KMS-11 (cell line): ENCODE data around the gene ST8SIA2.

Experiments
- H2AFZ ChIP-seq: fragments of 200-600 bp; sonication (generic); 2 replicates; pipeline ENCODE4 v1.6.1; 2016; ENCODE audit warnings: antibody characterized with exemption, mixed run types, low read depth
- H3K27ac ChIP-seq: fragments of 200-600 bp; sonication (generic); 2 replicates; pipeline ENCODE4 v1.6.1; 2016; ENCODE audit warnings: mild to moderate bottlenecking, mixed run types
- H3K27me3 ChIP-seq: fragments of 200-600 bp; sonication (generic); 2 replicates; pipeline ENCODE4 v1.6.1; 2017; ENCODE audit warnings: mild to moderate bottlenecking, low read depth, mixed run types, moderate library complexity; ENCODE audit not compliant: insufficient read depth
- H3K36me3 ChIP-seq: fragments of 200-600 bp; sonication (generic); 2 replicates; pipeline ENCODE4 v1.6.1; 2017; ENCODE audit warnings: mild to moderate bottlenecking, mixed run types; ENCODE audit not compliant: insufficient read depth
- H3K4me1 ChIP-seq: fragments of 200-600 bp; sonication (generic); 2 replicates; pipeline ENCODE4 v1.6.1; 2016; ENCODE audit warnings: mild to moderate bottlenecking, low read depth, mixed run types; ENCODE audit not compliant: poor library complexity, severe bottlenecking
- H3K4me2 ChIP-seq: fragments of 200-600 bp; sonication (generic); 2 replicates; pipeline ENCODE4 v1.7.0; 2016; ENCODE audit warnings: mild to moderate bottlenecking, mixed run types
- H3K4me3 ChIP-seq: fragments of 200-600 bp; sonication (generic); IDR thresholded peaks from 2 replicates; pipeline ENCODE4 v1.6.1; 2017; ENCODE audit warnings: low read depth, low read length, mixed read lengths; ENCODE audit not compliant: insufficient read depth
- H3K79me2 ChIP-seq: fragments of 200-600 bp; sonication (generic); 2 replicates; pipeline ENCODE4 v1.6.1; 2016; ENCODE audit warnings: low read depth, mixed run types; ENCODE audit not compliant: insufficient read depth
- H3K9ac ChIP-seq: fragments of 200-600 bp; sonication (generic); 2 replicates; pipeline ENCODE4 v1.6.1; 2016; ENCODE audit warnings: mild to moderate bottlenecking, mixed run types
- H4K20me1 ChIP-seq: fragments of 200-600 bp; sonication (generic); 2 replicates; pipeline ENCODE4 v1.6.1; 2016; ENCODE audit warnings: mild to moderate bottlenecking, mixed run types; ENCODE audit not compliant: insufficient read depth
- TF ChIP-seq, protein P1 (sequence below): fragments of 200-600 bp; sonication (generic); conservative IDR thresholded peaks from 2 replicates; pipeline ENCODE4 v1.6.1; 2017; ENCODE audit warnings: low read depth, mild to moderate bottlenecking, antibody characterized with exemption, low read length, moderate library complexity, mixed read lengths

ST8SIA2 gene

DNA sequence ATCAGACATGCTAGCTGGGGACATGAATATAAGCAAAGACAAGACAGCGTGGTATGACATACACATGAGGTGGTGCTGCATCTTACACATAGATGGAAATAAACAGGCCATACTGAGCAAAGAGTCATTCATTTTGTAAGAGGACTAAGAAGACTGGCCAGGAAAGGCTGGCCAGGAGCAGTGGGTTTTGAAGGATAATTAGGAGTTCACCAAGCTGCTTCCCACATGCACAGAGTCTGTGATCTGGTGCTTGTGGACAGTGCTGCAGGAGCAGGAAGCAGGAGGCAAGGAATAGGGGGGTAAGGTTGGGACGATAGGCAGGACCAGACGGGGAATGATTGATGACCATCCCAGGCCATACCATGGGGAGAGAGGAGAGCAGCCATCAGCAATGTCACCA, 41.5 kb downstream of the ST8SIA2 start:
- no peak overlapping the region for H3K27ac ChIP-seq
- H3K36me3 ChIP-seq, result no peaks in the 10 kb centered on the region; the same call in 1 of the 2 replicates
- no peak overlapping the region for H3K9ac ChIP-seq
- H4K20me1 ChIP-seq, result no peaks in the 10 kb centered on the region
- H3K79me2 ChIP-seq, result no peaks in the 10 kb centered on the region
- no peak overlapping the region for H3K4me2 ChIP-seq
- H2AFZ ChIP-seq, result no peak overlapping the region
- no peaks in the 10 kb centered on the region for H3K27me3 ChIP-seq
- no peak overlapping the region for H3K4me3 ChIP-seq
- no peaks in the 10 kb centered on the region for H3K4me1 ChIP-seq
- TF ChIP-seq, protein P1, sequence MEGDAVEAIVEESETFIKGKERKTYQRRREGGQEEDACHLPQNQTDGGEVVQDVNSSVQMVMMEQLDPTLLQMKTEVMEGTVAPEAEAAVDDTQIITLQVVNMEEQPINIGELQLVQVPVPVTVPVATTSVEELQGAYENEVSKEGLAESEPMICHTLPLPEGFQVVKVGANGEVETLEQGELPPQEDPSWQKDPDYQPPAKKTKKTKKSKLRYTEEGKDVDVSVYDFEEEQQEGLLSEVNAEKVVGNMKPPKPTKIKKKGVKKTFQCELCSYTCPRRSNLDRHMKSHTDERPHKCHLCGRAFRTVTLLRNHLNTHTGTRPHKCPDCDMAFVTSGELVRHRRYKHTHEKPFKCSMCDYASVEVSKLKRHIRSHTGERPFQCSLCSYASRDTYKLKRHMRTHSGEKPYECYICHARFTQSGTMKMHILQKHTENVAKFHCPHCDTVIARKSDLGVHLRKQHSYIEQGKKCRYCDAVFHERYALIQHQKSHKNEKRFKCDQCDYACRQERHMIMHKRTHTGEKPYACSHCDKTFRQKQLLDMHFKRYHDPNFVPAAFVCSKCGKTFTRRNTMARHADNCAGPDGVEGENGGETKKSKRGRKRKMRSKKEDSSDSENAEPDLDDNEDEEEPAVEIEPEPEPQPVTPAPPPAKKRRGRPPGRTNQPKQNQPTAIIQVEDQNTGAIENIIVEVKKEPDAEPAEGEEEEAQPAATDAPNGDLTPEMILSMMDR, result no peak

DNA sequence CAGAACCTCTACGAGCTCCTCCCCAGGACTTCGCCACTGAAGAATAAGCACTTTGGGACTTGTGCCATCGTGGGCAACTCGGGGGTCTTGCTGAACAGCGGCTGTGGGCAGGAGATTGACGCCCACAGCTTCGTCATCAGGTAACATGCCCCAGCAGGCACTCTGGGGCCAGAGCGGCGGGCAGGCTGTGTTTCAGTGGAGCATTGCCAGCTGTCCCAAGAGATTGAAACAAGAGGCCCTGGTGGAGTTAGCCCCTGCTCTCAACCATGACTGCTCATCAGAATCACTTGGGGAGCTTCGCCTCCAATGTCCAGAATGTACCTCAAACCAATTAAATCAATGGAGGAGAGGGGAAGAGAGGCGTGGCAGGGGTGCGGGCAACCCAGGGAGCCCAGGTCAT, 44.8 kb downstream of the ST8SIA2 start:
- Histone ChIP-seq H3K4me1 (no peaks in the 10 kb centered on the region), H3K9ac (no peak overlapping the region), H4K20me1 (no peaks in the 10 kb centered on the region), H2AFZ (no peak overlapping the region), H3K27me3 (no peaks in the 10 kb centered on the region), H3K27ac (no peak overlapping the region), H3K36me3 (no peaks in the 10 kb centered on the region; the same call in 1 of the 2 replicates), H3K79me2 (no peaks in the 10 kb centered on the region), H3K4me3 (no peak overlapping the region), H3K4me2 (no peak overlapping the region)
- TF ChIP-seq, protein P1, result no peak

DNA sequence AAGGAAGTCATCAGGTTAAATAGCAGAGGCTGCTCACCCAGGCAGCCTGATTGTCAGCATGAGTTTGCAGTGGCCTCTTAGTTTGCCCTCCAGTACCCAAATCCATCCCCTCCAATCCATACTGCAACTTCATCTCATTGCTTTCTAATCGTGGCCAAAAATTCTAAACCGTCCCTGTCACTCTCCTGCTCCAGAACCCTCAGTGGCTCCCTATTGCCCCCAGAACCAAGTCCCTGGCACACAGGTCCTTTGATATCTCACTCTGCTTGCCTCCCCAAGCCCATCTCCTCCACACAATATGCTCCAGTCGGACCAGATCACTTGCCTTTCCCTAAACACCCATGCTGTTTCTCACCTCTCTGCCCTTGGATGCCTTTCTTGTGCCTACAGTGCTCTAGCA, 49.7 kb downstream of the ST8SIA2 start:
- no peaks in the 10 kb centered on the region for H3K27me3 ChIP-seq
- no peak overlapping the region for H2AFZ ChIP-seq
- H3K4me2 ChIP-seq, result no peak overlapping the region
- H3K4me1 ChIP-seq, result no peaks in the 10 kb centered on the region
- no peak overlapping the region for H3K4me3 ChIP-seq
- H3K9ac ChIP-seq, result no peak overlapping the region
- no peaks in the 10 kb centered on the region for H3K79me2 ChIP-seq
- H3K27ac ChIP-seq, result no peak overlapping the region
- H3K36me3 ChIP-seq, result no peaks in the 10 kb centered on the region
- no peaks in the 10 kb centered on the region for H4K20me1 ChIP-seq
- TF ChIP-seq, protein P1, result no peak

DNA sequence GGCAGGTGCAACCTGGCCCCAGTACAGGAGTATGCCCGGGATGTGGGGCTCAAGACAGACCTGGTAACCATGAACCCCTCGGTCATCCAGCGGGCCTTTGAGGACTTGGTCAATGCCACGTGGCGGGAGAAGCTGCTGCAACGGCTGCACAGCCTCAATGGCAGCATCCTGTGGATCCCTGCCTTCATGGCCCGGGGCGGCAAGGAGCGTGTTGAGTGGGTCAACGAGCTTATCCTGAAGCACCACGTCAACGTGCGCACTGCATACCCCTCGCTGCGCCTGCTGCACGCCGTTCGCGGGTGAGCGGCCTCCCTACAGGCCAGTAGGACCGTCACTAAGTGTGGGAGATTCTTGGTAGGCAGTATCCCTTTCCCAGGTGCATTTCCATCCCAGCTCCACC, 51.0 kb downstream of the ST8SIA2 start:
- H3K79me2 ChIP-seq, result no peaks in the 10 kb centered on the region
- TF ChIP-seq, protein P1, result no peak
- no peaks in the 10 kb centered on the region for H4K20me1 ChIP-seq
- no peak overlapping the region for H3K27ac ChIP-seq
- H3K4me1 ChIP-seq, result no peaks in the 10 kb centered on the region
- H3K4me3 ChIP-seq, result no peak overlapping the region
- no peak overlapping the region for H3K4me2 ChIP-seq
- no peaks in the 10 kb centered on the region for H3K27me3 ChIP-seq
- H3K36me3 ChIP-seq, result 0 out of 2 replicates have a peak, but pooled peaks cover 4% of the 10 kb centered on the region
- H2AFZ ChIP-seq, result no peak overlapping the region
- no peak overlapping the region for H3K9ac ChIP-seq
